HEK293 (cell line): ENCODE measurements around the gene PKIB.

Experiments used
- CTCF ChIA-PET: fragments of 350-600 bp; formaldehyde crosslinking; extraction: SDS; loops from one replicate; lab custom pipeline; 2021; ENCODE audit warnings: antibody characterized with exemption; lab: Yijun Ruan, JAX
- POLR2A ChIA-PET: fragments of 300-600 bp; formaldehyde crosslinking; extraction: SDS; loops from one replicate; lab custom pipeline; 2020; ENCODE audit warnings: antibody characterized with exemption, inconsistent platforms; lab: Yijun Ruan, JAX
- H3K27ac ChIP-seq: fragments of 200-500 bp; sonication (Bioruptor generic); 2 replicates; pipeline ENCODE4 v1.5.1; 2014; ENCODE audit warnings: low read depth, low read length, control low read depth, inconsistent platforms; ENCODE audit errors: extremely low read depth
- H3K36me3 ChIP-seq, 2 experiments: fragments of 200-500 bp in 1 of 2; sonication (Bioruptor generic) in 1 of 2; 1 replicate in 1 of 2; 2 replicates in 1 of 2; pipeline ENCODE4 v1.5.1; 2014 to 2017; ENCODE audit warnings: inconsistent platforms in 2 of 2, low read length in 2 of 2; ENCODE audit not compliant: control insufficient read depth in 2 of 2, insufficient read depth in 1 of 2
- H3K4me1 ChIP-seq: fragments of 200-500 bp; sonication (Bioruptor generic); 2 replicates; pipeline ENCODE4 v1.5.1; 2014; ENCODE audit warnings: mild to moderate bottlenecking, low read length, inconsistent platforms; ENCODE audit not compliant: control insufficient read depth, insufficient read depth
- H3K4me3 ChIP-seq: 2 replicates; pipeline ENCODE4 v1.5.1; 2011; ENCODE audit warnings: low read depth, mild to moderate bottlenecking, control low read depth, low read length, moderate library complexity
- H3K9me3 ChIP-seq: fragments of 200-500 bp; sonication (Bioruptor generic); 2 replicates; pipeline ENCODE4 v1.5.1; 2014; ENCODE audit warnings: low read depth, low read length, inconsistent platforms; ENCODE audit not compliant: control insufficient read depth, insufficient read depth
- ELK4 ChIP-seq: IDR thresholded peaks from 2 replicates; pipeline ENCODE4 v1.6.1; 2011; ENCODE audit warnings: mild to moderate bottlenecking, low read depth, low read length, borderline replicate concordance
- HOXA7 ChIP-seq: sonication (generic); formaldehyde crosslinking; IDR thresholded peaks from 2 replicates; pipeline ENCODE4 v1.8.1; 2022; ENCODE audit warnings: missing genetic modification reagents, borderline replicate concordance
- KLF7 ChIP-seq: fragments of 450-650 bp; formaldehyde crosslinking; IDR thresholded peaks from 2 replicates; pipeline ENCODE4 v1.5.1; 2016; ENCODE audit warnings: missing biosample characterization, missing genetic modification characterization, borderline replicate concordance
- MZF1 ChIP-seq: fragments of 450-650 bp; formaldehyde crosslinking; IDR thresholded peaks from 2 replicates; pipeline ENCODE4 v1.5.1; 2017; ENCODE audit warnings: missing biosample characterization, missing genetic modification characterization, borderline replicate concordance
- OSR2 ChIP-seq: fragments of 450-650 bp; formaldehyde crosslinking; IDR thresholded peaks from 2 replicates; pipeline ENCODE4 v1.5.1; 2016; ENCODE audit warnings: missing biosample characterization, missing genetic modification characterization
- PATZ1 ChIP-seq: fragments of 450-650 bp; formaldehyde crosslinking; IDR thresholded peaks from 2 replicates; pipeline ENCODE4 v1.5.1; 2016; ENCODE audit warnings: missing biosample characterization, missing genetic modification characterization
- PRDM4 ChIP-seq: fragments of 450-650 bp; formaldehyde crosslinking; IDR thresholded peaks from 2 replicates; pipeline ENCODE4 v1.5.1; 2017; ENCODE audit warnings: missing biosample characterization, missing genetic modification characterization
- ZFP69B ChIP-seq: fragments of 450-650 bp; formaldehyde crosslinking; IDR thresholded peaks from 2 replicates; pipeline ENCODE4 v1.5.1; 2016; ENCODE audit warnings: missing biosample characterization, missing genetic modification characterization
- ZNF132 ChIP-seq: fragments of 450-650 bp; formaldehyde crosslinking; IDR thresholded peaks from 2 replicates; pipeline ENCODE4 v1.5.1; 2017; ENCODE audit warnings: missing biosample characterization, missing genetic modification characterization, borderline replicate concordance
- ZNF140 ChIP-seq: fragments of 450-650 bp; formaldehyde crosslinking; IDR thresholded peaks from 2 replicates; pipeline ENCODE4 v1.5.1; 2016; ENCODE audit warnings: missing biosample characterization, missing genetic modification characterization
- ZNF155 ChIP-seq: fragments of 450-650 bp; formaldehyde crosslinking; IDR thresholded peaks from 2 replicates; pipeline ENCODE4 v1.5.1; 2016; ENCODE audit warnings: missing biosample characterization, missing genetic modification characterization
- ZNF175 ChIP-seq: fragments of 450-650 bp; formaldehyde crosslinking; IDR thresholded peaks from 2 replicates; pipeline ENCODE4 v1.5.1; 2016; ENCODE audit warnings: missing biosample characterization, missing genetic modification characterization
- ZNF18 ChIP-seq: fragments of 450-650 bp; formaldehyde crosslinking; IDR thresholded peaks from 2 replicates; pipeline ENCODE4 v1.5.1; 2016; ENCODE audit warnings: missing biosample characterization, missing genetic modification characterization
- ZNF202 ChIP-seq: fragments of 450-650 bp; formaldehyde crosslinking; IDR thresholded peaks from 2 replicates; pipeline ENCODE4 v1.5.1; 2016; ENCODE audit warnings: missing biosample characterization, missing genetic modification characterization, borderline replicate concordance
- ZNF221 ChIP-seq: fragments of 450-650 bp; formaldehyde crosslinking; IDR thresholded peaks from 2 replicates; pipeline ENCODE4 v1.5.1; 2017; ENCODE audit warnings: missing biosample characterization, missing genetic modification characterization, borderline replicate concordance
- ZNF23 ChIP-seq: fragments of 450-650 bp; formaldehyde crosslinking; IDR thresholded peaks from 2 replicates; pipeline ENCODE4 v1.5.1; 2016; ENCODE audit warnings: missing biosample characterization, missing genetic modification characterization, borderline replicate concordance
- ZNF362 ChIP-seq: fragments of 450-650 bp; formaldehyde crosslinking; IDR thresholded peaks from 2 replicates; pipeline ENCODE4 v1.5.1; 2016; ENCODE audit warnings: missing biosample characterization, missing genetic modification characterization
- ZNF544 ChIP-seq: fragments of 450-650 bp; formaldehyde crosslinking; IDR thresholded peaks from 2 replicates; pipeline ENCODE4 v1.5.0; 2017; ENCODE audit warnings: missing biosample characterization, missing genetic modification characterization
- ZNF623 ChIP-seq: fragments of 450-650 bp; formaldehyde crosslinking; IDR thresholded peaks from 2 replicates; pipeline ENCODE4 v1.5.1; 2016; ENCODE audit warnings: missing biosample characterization, missing genetic modification characterization
- ZNF654 ChIP-seq: fragments of 450-650 bp; formaldehyde crosslinking; IDR thresholded peaks from 2 replicates; pipeline ENCODE4 v1.5.1; 2016; ENCODE audit warnings: low read depth, missing biosample characterization, missing genetic modification characterization
- ZNF677 ChIP-seq: fragments of 450-650 bp; IDR thresholded peaks from 2 replicates; pipeline ENCODE4 v1.5.0; 2018; ENCODE audit warnings: missing biosample characterization, mild to moderate bottlenecking, missing genetic modification characterization, moderate library complexity
- ZNF76 ChIP-seq: fragments of 450-650 bp; formaldehyde crosslinking; IDR thresholded peaks from 2 replicates; pipeline ENCODE4; 2016; ENCODE audit warnings: low read depth, missing biosample characterization, missing genetic modification characterization, borderline replicate concordance
- ZNF837 ChIP-seq: fragments of 450-650 bp; formaldehyde crosslinking; IDR thresholded peaks from 2 replicates; pipeline ENCODE4 v1.5.1; 2016; ENCODE audit warnings: missing biosample characterization, missing genetic modification characterization

PKIB gene

GRCh38 chr6:122663981-122664380 is 53.8 kb downstream of the PKIB start:
- CTCF ChIA-PET, result interaction anchor here (0.5 to 1.5 kb wide), 2 partner anchors 172 to 1373 kb away, joined by 3 to 4 read pairs; no protein-coding TSS in a partner anchor
- H3K27ac ChIP-seq, result no peak overlapping the region
- TF ChIP-seq KLF7 (no peak), PRDM4 (tag by site-specific recombination) (no peak), ELK4 (no peak), ZNF221 (tag by site-specific recombination) (no peak), ZNF132 (tag by site-specific recombination) (no peak), ZNF837 (tag by site-specific recombination) (no peak), ZFP69B (tag by site-specific recombination) (no peak), ZNF76 (tag by site-specific recombination) (no peak), MZF1 (tag by site-specific recombination) (no peak)
- TF ChIP-seq, all 188 proteins: peak for 0
- Histone ChIP-seq H3K9me3 (no peaks in the 10 kb centered on the region), H3K36me3 (no peaks in the 10 kb centered on the region), H3K4me3 (no peak overlapping the region), H3K4me1 (no peaks in the 10 kb centered on the region)
- POLR2A ChIA-PET, result no interaction called here

- Histone ChIP-seq H3K9me3 (no peaks in the 10 kb centered on the region), H3K4me3 (no peak overlapping the region), H3K36me3 (no peaks in the 10 kb centered on the region), H3K4me1 (no peaks in the 10 kb centered on the region), H3K27ac (no peak overlapping the region)
- CTCF ChIA-PET, result interaction anchor here (0.9 kb wide), 1 partner anchor 13 kb away, joined by 3 read pairs; no protein-coding TSS in a partner anchor
- POLR2A ChIA-PET, result no interaction called here
- TF ChIP-seq ZNF654 (tag by site-specific recombination), result no peak
Measured at GRCh38 chr6:122665929-122666328, 55.7 kb downstream of the PKIB start.

- no peak for TF ChIP-seq HOXA7 (CRISPR knock-in tag)
- TF ChIP-seq ZNF175 (tag by site-specific recombination), result no peak
- TF ChIP-seq ZNF677 (tag by site-specific recombination), result no peak
- no peak for TF ChIP-seq ZNF155 (tag by site-specific recombination)
- TF ChIP-seq PATZ1 (tag by site-specific recombination), result no peak
- TF ChIP-seq ZNF140 (tag by site-specific recombination), result no peak
- TF ChIP-seq ZNF623 (tag by site-specific recombination), result no peak
- TF ChIP-seq ZNF202 (tag by site-specific recombination), result no peak
- TF ChIP-seq ZNF362, result no peak
- TF ChIP-seq OSR2, result no peak
- no peak for TF ChIP-seq ZNF544 (tag by site-specific recombination)
- no peak for TF ChIP-seq ZNF18
- TF ChIP-seq ZNF23 (tag by site-specific recombination), result no peak
- Histone ChIP-seq H3K4me1 (no peaks in the 10 kb centered on the region), H3K27ac (no peak overlapping the region), H3K4me3 (no peak overlapping the region), H3K9me3 (no peaks in the 10 kb centered on the region), H3K36me3 (no peaks in the 10 kb centered on the region)
- POLR2A ChIA-PET, result no interaction called here
- CTCF ChIA-PET, result interaction anchor here (0.6 to 0.9 kb wide), 2 partner anchors 13 to 433 kb away, joined by 3 read pairs; no protein-coding TSS in a partner anchor
Measured at GRCh38 chr6:122666418-122666817, 56.2 kb downstream of the PKIB start.
